Body of pancreas (tissue), 4 donors: Measurements from ENCODE around the gene ULBP1. TPM values are rescaled to one million over a fixed set of nuclear protein-coding genes. Genes with fewer than 3 reads are reported as not detected.

Source experiments
- ATAC-seq: fragments of 150-250 bp; one replicate; pipeline ENCODE4 v1.9.1; 2016
- DNase-seq, 4 donors: peaks; one replicate each; pipeline ENCODE4 v3.0.0-alpha.2; 2019
- H3K27ac ChIP-seq, 4 donors: fragments of 200-600 bp; sonication (generic); 1 replicate in 3 of 4; 2 replicates in 1 of 4; pipeline versions ENCODE4 v1.5.1 to v1.6.1; 2016 to 2019; ENCODE audit warnings: mild to moderate bottlenecking in 1 of 4, mixed read lengths in 1 of 4, moderate library complexity in 1 of 4
- H3K27me3 ChIP-seq, 2 donors: fragments of 200-600 bp; sonication (generic); one replicate each; pipeline ENCODE4 v1.6.0; 2016; ENCODE audit warnings: mild to moderate bottlenecking in 1 of 2
- H3K36me3 ChIP-seq, 2 donors: fragments of 200-600 bp; sonication (generic); replicated peaks in 1 of 2; 2 replicates each; pipeline ENCODE4 v1.5.1; 2016; ENCODE audit warnings: low read depth in 2 of 2; ENCODE audit not compliant: insufficient read depth in 1 of 2
- H3K4me1 ChIP-seq: fragments of 200-600 bp; sonication (generic); one replicate; pipeline ENCODE4 v1.6.0; 2016
- H3K4me3 ChIP-seq, 2 donors: fragments of 200-600 bp; sonication (generic); 1 replicate in 1 of 2; 2 replicates in 1 of 2; pipeline ENCODE4 v1.5.1; 2016 to 2019
- H3K9me3 ChIP-seq, 3 donors: fragments of 200-600 bp; sonication (generic); 1 replicate in 2 of 3; 2 replicates in 1 of 3; pipeline ENCODE4 v1.5.1; 2016
- POLR2A ChIP-seq, 3 donors: fragments of 450-650 bp; IDR thresholded peaks; one replicate each; pipeline ENCODE4 v1.6.1; 2016; ENCODE audit warnings: antibody characterized with exemption in 3 of 3, mild to moderate bottlenecking in 2 of 3
- WGBS, 2 donors: methylation state at CpG; one replicate each; pipeline ENCODE4 v1.1.5; 2017; 5-methylcytosine and 5-hydroxymethylcytosine counted together
- intact Hi-C: fragments of 100-400 bp; cut with DNase I; formaldehyde crosslinking; loops from one replicate; pipeline ENCODE4 v1.15.1; 2023
- total RNA-seq, 2 donors: library from RNA; depleted of rRNA; stranded (reverse); fragments of >200 nt; gene quantifications; one replicate each; pipeline ENCODE4 v1.1.0, GENCODE V29; 2016
- TF ChIP-seq, protein P1 (sequence below), 7 experiments: fragments of 450-650 bp in 4 of 7; fragments of 200-600 bp in 3 of 7; sonication (generic) in 3 of 7; IDR thresholded peaks; one replicate each; pipeline ENCODE4 v1.5.1; 2016 to 2019; ENCODE audit warnings: antibody characterized with exemption in 7 of 7

The ULBP1 gene
- total RNA-seq, 2 donors from 2014 or later, result not detected

DNA sequence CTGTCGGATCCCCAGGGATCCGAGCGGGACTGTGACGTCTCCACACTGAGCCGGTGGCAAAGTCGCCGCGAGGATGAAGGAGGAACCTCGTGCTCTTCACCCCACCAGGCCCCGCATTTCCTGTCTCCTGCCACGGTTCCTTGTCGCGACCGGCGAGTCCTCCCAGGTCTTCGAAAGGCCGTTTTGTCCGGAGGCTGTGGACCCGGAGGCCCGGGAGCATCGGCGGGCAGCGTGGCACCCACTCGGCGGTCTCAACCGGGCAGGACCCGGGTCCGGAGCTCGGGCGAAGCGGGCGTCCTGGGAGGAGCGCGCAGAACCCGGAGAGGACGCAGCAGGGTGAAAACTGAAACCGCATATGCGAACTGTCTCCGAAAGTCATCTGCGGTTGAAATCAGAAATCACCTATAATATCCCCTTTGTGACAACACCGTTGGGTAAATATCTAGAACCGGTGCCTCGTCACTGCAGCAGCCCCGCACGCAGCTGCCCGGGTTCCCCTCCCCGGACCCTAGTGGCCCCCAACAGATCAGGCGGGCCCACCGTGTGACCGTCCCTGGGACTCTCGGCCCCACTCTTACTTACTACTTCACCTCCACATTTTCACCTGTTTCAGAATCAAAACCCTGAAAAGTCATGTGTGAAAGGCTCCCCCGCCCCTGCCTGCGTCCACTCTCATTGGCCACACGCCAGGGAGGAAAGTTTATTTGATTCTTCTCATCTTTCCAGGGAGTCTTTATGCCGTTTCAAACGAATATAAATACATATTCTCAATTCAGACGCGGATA is 25.0 kb upstream of the ULBP1 start:
- Histone ChIP-seq H3K27ac (no peak overlapping the region), H3K36me3 (no peaks in the 10 kb centered on the region), H3K4me3 (no peak overlapping the region), H3K9me3 (no peaks in the 10 kb centered on the region), H3K27me3 (peaks cover 0 to 42% of the 10 kb centered on the region in 2 donors), H3K4me1 (peaks cover 23% of the 10 kb centered on the region)
- intact Hi-C loops, result no loop called here
- ATAC-seq, result no peak
- TF ChIP-seq, protein P1, sequence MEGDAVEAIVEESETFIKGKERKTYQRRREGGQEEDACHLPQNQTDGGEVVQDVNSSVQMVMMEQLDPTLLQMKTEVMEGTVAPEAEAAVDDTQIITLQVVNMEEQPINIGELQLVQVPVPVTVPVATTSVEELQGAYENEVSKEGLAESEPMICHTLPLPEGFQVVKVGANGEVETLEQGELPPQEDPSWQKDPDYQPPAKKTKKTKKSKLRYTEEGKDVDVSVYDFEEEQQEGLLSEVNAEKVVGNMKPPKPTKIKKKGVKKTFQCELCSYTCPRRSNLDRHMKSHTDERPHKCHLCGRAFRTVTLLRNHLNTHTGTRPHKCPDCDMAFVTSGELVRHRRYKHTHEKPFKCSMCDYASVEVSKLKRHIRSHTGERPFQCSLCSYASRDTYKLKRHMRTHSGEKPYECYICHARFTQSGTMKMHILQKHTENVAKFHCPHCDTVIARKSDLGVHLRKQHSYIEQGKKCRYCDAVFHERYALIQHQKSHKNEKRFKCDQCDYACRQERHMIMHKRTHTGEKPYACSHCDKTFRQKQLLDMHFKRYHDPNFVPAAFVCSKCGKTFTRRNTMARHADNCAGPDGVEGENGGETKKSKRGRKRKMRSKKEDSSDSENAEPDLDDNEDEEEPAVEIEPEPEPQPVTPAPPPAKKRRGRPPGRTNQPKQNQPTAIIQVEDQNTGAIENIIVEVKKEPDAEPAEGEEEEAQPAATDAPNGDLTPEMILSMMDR (IDR thresholded peaks at IDR 0.05), result no peak
- no peak for TF ChIP-seq POLR2A (IDR thresholded peaks at IDR 0.05)
- WGBS, 2 donors, result 1% methylated on average over 21 to 58 of the region's 58 CpGs
- DNase-seq, result no peak

DNA sequence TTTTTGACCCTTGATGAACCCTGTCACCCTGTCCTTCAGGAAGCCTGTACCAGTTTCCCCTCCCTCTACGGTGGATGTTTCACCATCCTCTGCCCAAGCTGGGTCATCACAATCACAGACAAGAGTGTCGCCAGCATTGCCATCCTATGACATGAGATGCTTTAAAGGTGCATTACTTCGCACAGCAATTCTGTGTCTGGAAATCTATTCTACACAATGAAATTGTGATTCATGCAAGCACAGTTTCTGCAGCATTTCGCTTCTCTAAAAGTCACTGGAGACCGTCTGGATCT is 24.4 kb upstream of the ULBP1 start:
- intact Hi-C loops, result no loop called here
- 19 to 34% methylated on average over 5 of the region's 5 CpGs for WGBS, 2 donors
- no peak overlapping the region for H3K27ac ChIP-seq
- no peaks in the 10 kb centered on the region for H3K36me3 ChIP-seq
- ATAC-seq (no peak), DNase-seq (no peak)
- TF ChIP-seq, protein P1 (IDR thresholded peaks at IDR 0.05), result no peak
- no peak for TF ChIP-seq POLR2A (IDR thresholded peaks at IDR 0.05)
- H3K9me3 ChIP-seq, result no peaks in the 10 kb centered on the region
- no peak overlapping the region for H3K4me3 ChIP-seq
- peaks cover 0 to 41% of the 10 kb centered on the region in 2 donors for H3K27me3 ChIP-seq
- peaks cover 23% of the 10 kb centered on the region for H3K4me1 ChIP-seq

DNA sequence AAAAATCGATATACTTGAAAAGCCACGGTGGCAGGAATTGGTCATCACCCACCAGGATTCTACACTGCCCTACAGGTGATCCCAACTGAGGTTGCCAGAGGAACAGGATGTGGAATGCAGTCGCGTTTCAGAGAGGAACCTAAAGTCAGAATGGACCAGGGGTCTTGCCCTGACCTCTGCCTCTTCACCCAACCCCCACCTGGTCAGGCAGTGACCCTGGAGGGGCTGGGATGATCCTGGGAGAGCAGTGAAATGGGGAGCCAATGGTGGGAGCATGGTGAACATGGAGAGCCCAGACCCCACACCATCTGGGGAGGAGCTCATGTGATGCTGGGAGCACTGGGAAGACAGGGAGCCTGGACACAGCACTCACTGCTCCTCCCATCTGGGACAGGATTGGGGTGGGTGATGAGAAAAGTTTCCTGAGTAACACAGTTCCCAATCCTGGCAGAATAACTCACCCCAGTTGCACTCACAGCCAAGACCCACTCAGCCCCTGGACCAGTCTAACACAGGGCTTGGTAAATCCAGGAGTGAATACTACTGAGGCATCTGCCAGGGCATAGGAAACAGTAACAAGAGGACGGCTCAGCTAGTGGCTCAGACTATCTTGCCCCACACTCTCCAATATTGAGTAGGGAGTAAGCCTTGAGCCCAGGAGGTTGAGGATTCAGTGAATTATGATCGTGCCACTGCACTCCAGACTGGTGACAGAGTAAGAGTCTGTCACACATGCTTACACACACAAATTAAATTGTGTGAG is 23.7 kb upstream of the ULBP1 start:
- 16 to 40% methylated on average over 4 to 6 of the region's 6 CpGs for WGBS, 2 donors
- H3K36me3 ChIP-seq, result no peaks in the 10 kb centered on the region
- intact Hi-C loops, result no loop called here

DNA sequence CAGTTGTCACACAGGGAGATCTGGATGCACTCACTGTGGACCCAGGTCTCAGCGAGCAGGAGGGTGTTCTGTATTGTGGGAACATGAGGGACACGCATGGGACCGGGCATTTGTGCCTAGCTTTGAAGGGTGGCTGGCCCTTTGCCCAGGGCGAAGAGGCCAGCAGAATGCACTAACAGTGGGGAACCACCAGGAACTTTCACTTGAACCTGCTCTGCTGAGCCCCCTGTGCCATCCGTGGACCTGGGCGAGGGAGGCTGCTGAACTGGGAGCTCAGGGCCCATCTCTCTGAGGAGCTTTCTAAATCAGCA is 23.1 kb upstream of the ULBP1 start:
- WGBS, 2 donors, result 36 to 37% methylated on average over 2 to 6 of the region's 6 CpGs
- peaks cover 23% of the 10 kb centered on the region for H3K4me1 ChIP-seq
- intact Hi-C loops, result no loop called here
- no peak overlapping the region for H3K4me3 ChIP-seq
- H3K27me3 ChIP-seq, result peaks cover 0 to 31% of the 10 kb centered on the region in 2 donors
- TF ChIP-seq, protein P1 (IDR thresholded peaks at IDR 0.05), result no peak
- TF ChIP-seq POLR2A (IDR thresholded peaks at IDR 0.05), result no peak
- no peaks in the 10 kb centered on the region for H3K36me3 ChIP-seq
- no peak overlapping the region for H3K27ac ChIP-seq
- ATAC-seq, result no peak
- no peaks in the 10 kb centered on the region for H3K9me3 ChIP-seq
- DNase-seq, result no peak

More for the DNA sequence above, 23.7 kb upstream of the ULBP1 start:
- no peaks in the 10 kb centered on the region for H3K9me3 ChIP-seq
- TF ChIP-seq, protein P1 (IDR thresholded peaks at IDR 0.05), result no peak
- no peak for TF ChIP-seq POLR2A (IDR thresholded peaks at IDR 0.05)
- ATAC-seq, result no peak
- no peak overlapping the region for H3K27ac ChIP-seq
- H3K4me3 ChIP-seq, result no peak overlapping the region
- DNase-seq, result no peak
- H3K27me3 ChIP-seq, result peaks cover 0 to 33% of the 10 kb centered on the region in 2 donors
- H3K4me1 ChIP-seq, result peaks cover 23% of the 10 kb centered on the region
